Tibial nerve (tissue), 4 donors: ENCODE data around the gene TDRD3. TPM values are rescaled to one million over a fixed set of nuclear protein-coding genes. Genes with fewer than 3 reads are reported as not detected.

ENCODE experiments used
- DNase-seq, 2 donors: peaks; one replicate each; pipeline ENCODE4 v3.0.0-alpha.2; 2019; ENCODE audit warnings: low spot score in 2 of 2
- H3K27ac ChIP-seq, 4 donors: fragments of 200-600 bp; sonication (generic) in 3 of 4; one replicate each; pipeline ENCODE4 v1.5.1; 2017 to 2019; ENCODE audit warnings: mild to moderate bottlenecking in 1 of 4
- H3K27me3 ChIP-seq, 2 donors: fragments of 200-600 bp; sonication (generic) in 1 of 2; one replicate each; pipeline versions ENCODE4 v1.5.1 to v1.6.0; 2017 to 2019
- H3K36me3 ChIP-seq, 3 donors: fragments of 200-600 bp; sonication (generic); one replicate each; pipeline ENCODE4 v1.5.1; 2018 to 2019
- H3K4me1 ChIP-seq, 4 donors: fragments of 200-600 bp; sonication (generic) in 3 of 4; one replicate each; pipeline ENCODE4 v1.5.1; 2017 to 2019
- H3K4me3 ChIP-seq, 4 donors: fragments of 200-600 bp; sonication (generic) in 3 of 4; one replicate each; pipeline ENCODE4 v1.5.1; 2017 to 2019; ENCODE audit warnings: mild to moderate bottlenecking in 1 of 4, moderate library complexity in 1 of 4
- H3K9me3 ChIP-seq, 4 donors: fragments of 200-600 bp; sonication (generic) in 3 of 4; one replicate each; pipeline ENCODE4 v1.5.1; 2017 to 2019
- EP300 ChIP-seq, 2 donors: sonication (generic); formaldehyde crosslinking; IDR thresholded peaks; one replicate each; pipeline ENCODE4 v1.6.1; 2017; ENCODE audit warnings: antibody characterized with exemption in 2 of 2, mild to moderate bottlenecking in 1 of 2
- POLR2A ChIP-seq, 2 donors: fragments of 450-650 bp; IDR thresholded peaks; one replicate each; pipeline ENCODE4 v1.6.1; 2017; ENCODE audit warnings: antibody characterized with exemption in 2 of 2, mild to moderate bottlenecking in 2 of 2, moderate library complexity in 2 of 2
- WGBS, 2 donors: methylation state at CpG; one replicate each; pipeline ENCODE4 v1.1.5; 2018; 5-methylcytosine and 5-hydroxymethylcytosine counted together
- total RNA-seq, 4 donors: library from RNA; depleted of rRNA; stranded (reverse); fragments of >200 nt; gene quantifications; one replicate each; pipeline ENCODE4 v1.1.0, GENCODE V29; 2016
- TF ChIP-seq, protein P1 (sequence below), 5 experiments: fragments of 200-600 bp in 3 of 5; fragments of 450-650 bp in 2 of 5; sonication (generic) in 3 of 5; IDR thresholded peaks; one replicate each; pipeline ENCODE4 v1.5.1; 2016 to 2019; ENCODE audit warnings: antibody characterized with exemption in 5 of 5, mild to moderate bottlenecking in 3 of 5, moderate library complexity in 2 of 5

TDRD3 gene
- total RNA-seq, 4 donors from 2014 or later = 31.2 to 38.5 (median 35.1) TPM

- Histone ChIP-seq H3K27ac (no peak overlapping the region), H3K4me1 (peaks cover 0 to 1% (median 0%) of the 10 kb centered on the region in 4 donors), H3K9me3 (no peaks in the 10 kb centered on the region), H3K36me3 (peaks cover 0 to 3% (median 0%) of the 10 kb centered on the region in 3 donors), H3K27me3 (no peaks in the 10 kb centered on the region), H3K4me3 (no peak overlapping the region)
- WGBS, 2 donors = 85 to 87% methylated on average over 3 of the region's 3 CpGs
- no peak for DNase-seq
- TF ChIP-seq POLR2A (IDR thresholded peaks at IDR 0.05) (no peak), EP300 (IDR thresholded peaks at IDR 0.05) (no peak)
- TF ChIP-seq, protein P1, sequence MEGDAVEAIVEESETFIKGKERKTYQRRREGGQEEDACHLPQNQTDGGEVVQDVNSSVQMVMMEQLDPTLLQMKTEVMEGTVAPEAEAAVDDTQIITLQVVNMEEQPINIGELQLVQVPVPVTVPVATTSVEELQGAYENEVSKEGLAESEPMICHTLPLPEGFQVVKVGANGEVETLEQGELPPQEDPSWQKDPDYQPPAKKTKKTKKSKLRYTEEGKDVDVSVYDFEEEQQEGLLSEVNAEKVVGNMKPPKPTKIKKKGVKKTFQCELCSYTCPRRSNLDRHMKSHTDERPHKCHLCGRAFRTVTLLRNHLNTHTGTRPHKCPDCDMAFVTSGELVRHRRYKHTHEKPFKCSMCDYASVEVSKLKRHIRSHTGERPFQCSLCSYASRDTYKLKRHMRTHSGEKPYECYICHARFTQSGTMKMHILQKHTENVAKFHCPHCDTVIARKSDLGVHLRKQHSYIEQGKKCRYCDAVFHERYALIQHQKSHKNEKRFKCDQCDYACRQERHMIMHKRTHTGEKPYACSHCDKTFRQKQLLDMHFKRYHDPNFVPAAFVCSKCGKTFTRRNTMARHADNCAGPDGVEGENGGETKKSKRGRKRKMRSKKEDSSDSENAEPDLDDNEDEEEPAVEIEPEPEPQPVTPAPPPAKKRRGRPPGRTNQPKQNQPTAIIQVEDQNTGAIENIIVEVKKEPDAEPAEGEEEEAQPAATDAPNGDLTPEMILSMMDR (IDR thresholded peaks at IDR 0.05) = no peak
These were observed 180.7 kb downstream of the TDRD3 start for GRCh38 chr13:60577761-60578160.

- Histone ChIP-seq H3K27ac (peak overlapping the region in 3 of 4 donors; percentile 35 to 80 (median 72)), H3K4me3 (peak overlapping the region in 1 of 4 donors; percentile 13), H3K9me3 (peaks cover 0 to 15% (median 0%) of the 10 kb centered on the region in 4 donors), H3K36me3 (no peaks in the 10 kb centered on the region), H3K4me1 (peaks cover 0 to 14% (median 0%) of the 10 kb centered on the region in 4 donors), H3K27me3 (no peaks in the 10 kb centered on the region)
- peak in 1 of 2 donors; percentile 65 for TF ChIP-seq EP300 (IDR thresholded peaks at IDR 0.05)
- TF ChIP-seq POLR2A (IDR thresholded peaks at IDR 0.05) = no peak
- 45 to 50% methylated on average over 9 of the region's 9 CpGs for WGBS, 2 donors
- peak; percentile 22 to 74 for DNase-seq
These were observed 186.3 kb downstream of the TDRD3 start for GRCh38 chr13:60583196-60583888.

- Histone ChIP-seq H3K36me3 (no peaks in the 10 kb centered on the region), H3K4me3 (peak overlapping the region in 2 of 4 donors; percentile 11 to 26), H3K27ac (peak overlapping the region in 3 of 4 donors; percentile 35 to 80 (median 72)), H3K27me3 (no peaks in the 10 kb centered on the region), H3K4me1 (peaks cover 0 to 14% (median 0%) of the 10 kb centered on the region in 4 donors), H3K9me3 (peaks cover 0 to 15% (median 0%) of the 10 kb centered on the region in 4 donors)
- WGBS, 2 donors = 55 to 58% methylated on average over 15 of the region's 15 CpGs
- DNase-seq = peak; percentile 15 to 63
- TF ChIP-seq POLR2A (IDR thresholded peaks at IDR 0.05) (no peak), EP300 (IDR thresholded peaks at IDR 0.05) (no peak)
- TF ChIP-seq, protein P1 (IDR thresholded peaks at IDR 0.05) = no peak
These were observed 187.1 kb downstream of the TDRD3 start for GRCh38 chr13:60583911-60584753.

DNA sequence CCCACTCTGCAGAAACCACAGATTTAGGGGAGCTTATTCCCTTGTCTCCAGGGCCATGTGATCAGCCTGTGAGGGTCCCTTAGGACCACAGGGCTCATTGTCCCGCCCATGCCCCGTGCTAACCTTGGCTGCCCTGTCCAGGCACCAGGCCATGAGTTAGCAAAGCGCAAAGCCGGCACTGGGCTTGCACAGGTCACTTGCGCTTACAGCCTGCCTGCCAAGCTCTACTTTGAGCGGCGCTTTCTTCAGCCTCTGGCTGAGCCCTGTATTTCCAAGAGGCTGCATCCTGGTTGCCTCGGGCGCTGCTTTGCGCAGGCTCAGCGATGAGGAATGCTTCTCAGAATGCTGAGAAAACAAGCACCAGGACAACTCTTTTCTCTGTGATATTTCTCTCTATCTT is 188.0 kb downstream of the TDRD3 start:
- TF ChIP-seq, protein P1 (IDR thresholded peaks at IDR 0.05) = no peak
- TF ChIP-seq EP300 (IDR thresholded peaks at IDR 0.05) (no peak), POLR2A (IDR thresholded peaks at IDR 0.05) (no peak)
- WGBS, 2 donors = 50 to 52% methylated on average over 5 to 11 of the region's 11 CpGs
- peak overlapping the region in 1 of 4 donors; percentile 26 for H3K4me3 ChIP-seq
- H3K4me1 ChIP-seq = peaks cover 0 to 14% (median 0%) of the 10 kb centered on the region in 4 donors
- H3K9me3 ChIP-seq = peaks cover 0 to 15% (median 0%) of the 10 kb centered on the region in 4 donors
- H3K27ac ChIP-seq = peak overlapping the region in 2 of 4 donors; percentile 72 to 80
- H3K36me3 ChIP-seq = no peaks in the 10 kb centered on the region
- peak; percentile 20 to 26 for DNase-seq
- H3K27me3 ChIP-seq = no peaks in the 10 kb centered on the region

- 60 to 61% methylated on average over 18 of the region's 18 CpGs for whole genome bisulfite sequencing, 2 donors
- H3K9me3 ChIP-seq = peaks cover 0 to 11% (median 0%) of the 10 kb centered on the region in 4 donors
- H3K27me3 ChIP-seq = no peaks in the 10 kb centered on the region
- no peaks in the 10 kb centered on the region for H3K36me3 ChIP-seq
- H3K27ac ChIP-seq = no peak overlapping the region
- H3K4me1 ChIP-seq = peaks cover 0 to 2% (median 0%) of the 10 kb centered on the region in 4 donors
- TF ChIP-seq, protein P1 (IDR thresholded peaks at IDR 0.05) = no peak
- TF ChIP-seq EP300 (IDR thresholded peaks at IDR 0.05) (no peak), POLR2A (IDR thresholded peaks at IDR 0.05) (no peak)
- H3K4me3 ChIP-seq = no peak overlapping the region
- DNase-seq = no peak
These were observed 194.1 kb downstream of the TDRD3 start for GRCh38 chr13:60590800-60591747.
